A549 (cell line): ENCODE data around the gene BID. TPM values are rescaled to one million over a fixed set of nuclear protein-coding genes. Genes with fewer than 3 reads are reported as not detected.

ENCODE experiments used
- ATAC-seq, 2 experiments: fragments of 200-7000 bp in 1 of 2; fragments of >200 bp in 1 of 2; cut with Nextera tagmentation in 1 of 2; cut with Tn5 transposase in 1 of 2; 3 replicates each; pipeline versions ENCODE4 v1.8.0 to v1.9.1; 2018 to 2020; ENCODE audit warnings: mild to moderate bottlenecking in 1 of 2, moderate library complexity in 1 of 2
- CTCF ChIA-PET: fragments of 300-600 bp; sonication (Branson Sonifier 250); formaldehyde crosslinking; extraction: SDS; loops from one replicate; lab custom pipeline; 2021; ENCODE audit warnings: antibody characterized with exemption, inconsistent platforms; lab: Yijun Ruan, JAX
- POLR2A ChIA-PET: fragments of 350-600 bp; formaldehyde crosslinking; extraction: SDS; loops from one replicate; lab custom pipeline; 2021; ENCODE audit warnings: antibody characterized with exemption, inconsistent platforms; lab: Yijun Ruan, JAX
- DNase-seq, 2 experiments: peaks; one replicate each; pipeline versions ENCODE4 v3.0.0 to v3.0.0-alpha.2; 2011 to 2016; ENCODE audit warnings: low read depth in 1 of 2, low spot score in 1 of 2
- FAIRE-seq: peaks from 2 replicates; lab custom pipeline; 2011; peaks lifted over from hg19 to GRCh38; lab: Jason Lieb, UNC
- H3K27ac ChIP-seq, 2 experiments: fragments of >200 bp; sonication (Bioruptor Twin); formaldehyde crosslinking; 3 replicates each; pipeline ENCODE4 v1.5.1; 2016 to 2017
- H3K4me1 ChIP-seq: fragments of >200 bp; sonication (Bioruptor Twin); formaldehyde crosslinking; 3 replicates; pipeline ENCODE4 v1.6.1; 2016
- H3K4me2 ChIP-seq: fragments of >200 bp; sonication (Bioruptor Twin); formaldehyde crosslinking; 3 replicates; pipeline ENCODE4 v1.6.1; 2016
- H3K4me3 ChIP-seq: fragments of >200 bp; sonication (Bioruptor Twin); formaldehyde crosslinking; 3 replicates; pipeline ENCODE4 v1.5.1; 2016
- H3K9me3 ChIP-seq: fragments of >200 bp; sonication (Bioruptor Twin); formaldehyde crosslinking; 3 replicates; pipeline ENCODE4 v1.6.1; 2016
- BHLHE40 ChIP-seq: IDR thresholded peaks from 2 replicates; pipeline ENCODE4 v1.6.1; 2012; ENCODE audit warnings: low read depth, low read length, inconsistent platforms
- CBX2 ChIP-seq: fragments of 200-600 bp; sonication (generic); IDR thresholded peaks from 2 replicates; pipeline ENCODE4 v1.6.1; 2016; ENCODE audit warnings: low read depth, mild to moderate bottlenecking, borderline replicate concordance
- CEBPB ChIP-seq, 2 experiments: fragments of >200 bp in 1 of 2; sonication (Bioruptor Twin) in 1 of 2; formaldehyde crosslinking in 1 of 2; IDR thresholded peaks; 2 replicates each; pipeline ENCODE4 v1.6.1; 2012 to 2016
- E2F6 ChIP-seq: IDR thresholded peaks from 2 replicates; pipeline ENCODE4 v1.6.1; 2012; ENCODE audit warnings: low read depth, borderline replicate concordance
- EHF ChIP-seq: fragments of 250-450 bp; sonication (Bioruptor Pico); IDR thresholded peaks from 2 replicates; pipeline ENCODE4 v1.5.0; 2020; ENCODE audit warnings: mild to moderate bottlenecking
- EP300 ChIP-seq, 2 experiments: fragments of >200 bp; sonication (Bioruptor Twin); formaldehyde crosslinking; IDR thresholded peaks; 2 replicates in 1 of 2; 3 replicates in 1 of 2; pipeline ENCODE4 v1.6.1; 2016 to 2017
- ESRRA ChIP-seq: fragments of 150-350 bp; IDR thresholded peaks from 2 replicates; pipeline ENCODE4 v1.6.1; 2014; ENCODE audit warnings: mild to moderate bottlenecking, low read length, borderline replicate concordance
- FOSB ChIP-seq: fragments of 250-450 bp; sonication (Bioruptor Pico); IDR thresholded peaks from 2 replicates; pipeline ENCODE4 v1.5.0; 2020; ENCODE audit warnings: mild to moderate bottlenecking, moderate library complexity
- FOSL2 ChIP-seq, 2 experiments: fragments of 450-650 bp in 1 of 2; fragments of >200 bp in 1 of 2; sonication (Bioruptor Twin) in 1 of 2; formaldehyde crosslinking; IDR thresholded peaks; 2 replicates each; pipeline versions ENCODE4 v1.5.0 to v1.6.1; 2016 to 2020; ENCODE audit warnings: mild to moderate bottlenecking in 1 of 2, moderate library complexity in 1 of 2
- FOXS1 ChIP-seq: fragments of 250-450 bp; sonication (Bioruptor Pico); IDR thresholded peaks from 2 replicates; pipeline ENCODE4 v1.5.0; 2020; ENCODE audit warnings: mild to moderate bottlenecking, moderate library complexity
- GATA3 ChIP-seq: IDR thresholded peaks from 2 replicates; pipeline ENCODE4 v1.6.1; 2012; ENCODE audit warnings: borderline replicate concordance
- HEYL ChIP-seq: fragments of 250-450 bp; sonication (Bioruptor Pico); IDR thresholded peaks from 2 replicates; pipeline ENCODE4 v1.8.0; 2021; ENCODE audit warnings: mild to moderate bottlenecking, moderate library complexity
- HOXB5 ChIP-seq: fragments of 250-450 bp; sonication (Bioruptor Pico); IDR thresholded peaks from 2 replicates; pipeline ENCODE4 v1.5.0; 2020; ENCODE audit warnings: mild to moderate bottlenecking, moderate library complexity
- JUNB ChIP-seq: fragments of >200 bp; sonication (Bioruptor Twin); formaldehyde crosslinking; IDR thresholded peaks from 2 replicates; pipeline ENCODE4 v1.6.1; 2016
- MAFK ChIP-seq: fragments of 450-650 bp; IDR thresholded peaks from 2 replicates; pipeline ENCODE4 v1.6.1; 2014; ENCODE audit not compliant: partially characterized antibody
- MAZ ChIP-seq: fragments of 150-350 bp; IDR thresholded peaks from 2 replicates; pipeline ENCODE4 v1.6.1; 2014; ENCODE audit warnings: antibody characterized with exemption, low read depth, low read length, borderline replicate concordance
- NFE2L2 ChIP-seq: fragments of 150-350 bp; conservative IDR thresholded peaks from 2 replicates; pipeline ENCODE4 v1.6.1; 2014; ENCODE audit warnings: low read length
- NR3C1 ChIP-seq: fragments of >200 bp; sonication (Bioruptor Twin); formaldehyde crosslinking; IDR thresholded peaks from 3 replicates; pipeline ENCODE4 v1.6.1; 2017
- PHF8 ChIP-seq: fragments of 200-600 bp; sonication (generic); IDR thresholded peaks from 2 replicates; pipeline ENCODE4 v1.6.1; 2016; ENCODE audit warnings: low read depth, mild to moderate bottlenecking, antibody characterized with exemption, moderate library complexity, borderline replicate concordance
- RAD21 ChIP-seq, 2 experiments: fragments of >200 bp in 1 of 2; sonication (Bioruptor Twin) in 1 of 2; formaldehyde crosslinking in 1 of 2; IDR thresholded peaks in 1 of 2; conservative IDR thresholded peaks in 1 of 2; 2 replicates in 1 of 2; 3 replicates in 1 of 2; pipeline ENCODE4 v1.6.1; 2012 to 2018; ENCODE audit warnings: inconsistent platforms in 1 of 2
- RARB ChIP-seq: fragments of 250-450 bp; sonication (Bioruptor Pico); IDR thresholded peaks from 2 replicates; pipeline ENCODE4 v1.8.0; 2021; ENCODE audit warnings: mild to moderate bottlenecking, moderate library complexity
- RNF2 ChIP-seq: fragments of 200-600 bp; sonication (generic); IDR thresholded peaks from 2 replicates; pipeline ENCODE4 v1.6.1; 2016; ENCODE audit warnings: low read depth, mild to moderate bottlenecking, antibody characterized with exemption, moderate library complexity, borderline replicate concordance
- SMC3 ChIP-seq: fragments of >200 bp; sonication (Bioruptor Twin); formaldehyde crosslinking; IDR thresholded peaks from 3 replicates; pipeline ENCODE4 v1.6.1; 2018; ENCODE audit warnings: inconsistent platforms
- SREBF2 ChIP-seq: fragments of 450-650 bp; IDR thresholded peaks from 2 replicates; pipeline ENCODE4 v1.6.1; 2014; ENCODE audit warnings: mild to moderate bottlenecking, moderate library complexity
- TFCP2L1 ChIP-seq: fragments of 250-450 bp; sonication (Bioruptor Pico); IDR thresholded peaks from 2 replicates; pipeline ENCODE4 v1.5.0; 2021; ENCODE audit warnings: mild to moderate bottlenecking
- USF2 ChIP-seq: fragments of 450-650 bp; IDR thresholded peaks from 2 replicates; pipeline ENCODE4 v1.6.1; 2014; ENCODE audit warnings: antibody characterized with exemption
- ZNF302 ChIP-seq: fragments of 250-450 bp; sonication (Bioruptor Pico); IDR thresholded peaks from 2 replicates; pipeline ENCODE4 v1.9.0; 2021; ENCODE audit warnings: inconsistent platforms, mild to moderate bottlenecking, moderate library complexity
- WGBS: methylation state at CpG from one replicate; pipeline ENCODE4 v1.1.6; 2017; ENCODE audit errors: missing lambda C conversion rate; 5-methylcytosine and 5-hydroxymethylcytosine counted together
- polyA plus RNA-seq, 4 experiments: library from polyadenylated mRNA; depleted of rRNA in 3 of 4; stranded (reverse); fragments of >200 nt; fragmentation: RNase III in 1 of 4; extraction: RNeasy Plus Mini Kit Qiagen cat#74134 plus additional on column Dnase treatment in 1 of 4; gene quantifications; 2 replicates in 3 of 4; 3 replicates in 1 of 4; pipeline ENCODE4 v1.2.3, GENCODE V29; 2011 to 2017

BID gene
- polyA plus RNA-seq, 2 of the 4 experiments (the other 2 are of a cell fraction) = 50.8 to 56.6 TPM

- no peaks in the 10 kb centered on the region for H3K4me1 ChIP-seq
- H3K27ac ChIP-seq = no peak overlapping the region
- ChIA-PET CTCF (interaction anchor here (3.8 kb wide), 1 partner anchor 18 kb away, joined by 16 read pairs; no protein-coding TSS in a partner anchor), POLR2A (no interaction called here)
- no peak overlapping the region for H3K4me2 ChIP-seq
- no peak overlapping the region for H3K4me3 ChIP-seq
- ATAC-seq (no peak), DNase-seq (no peak), FAIRE-seq (no peak)
- TF ChIP-seq ZNF302 (CRISPR knock-in tag) (no peak), FOXS1 (CRISPR knock-in tag) (no peak)
- H3K9me3 ChIP-seq = no peaks in the 10 kb centered on the region
- 86% methylated on average over 10 of the region's 10 CpGs for WGBS
These were observed 28.1 kb upstream of the BID start for GRCh38 chr22:17802411-17802810.

GRCh38 chr22:17797721-17798559 is 23.7 kb upstream of the BID start:
- Histone ChIP-seq H3K4me2 (no peak overlapping the region), H3K4me3 (no peak overlapping the region), H3K9me3 (no peaks in the 10 kb centered on the region), H3K27ac (no peak overlapping the region), H3K4me1 (no peaks in the 10 kb centered on the region)
- TF ChIP-seq FOSB = no peak
- TF ChIP-seq CEBPB (IDR thresholded peaks at IDR 0.05) = no peak
- TF ChIP-seq E2F6 = no peak
- no peak for TF ChIP-seq USF2
- no peak for TF ChIP-seq RARB (CRISPR knock-in tag)
- TF ChIP-seq PHF8 = no peak
- TF ChIP-seq EHF (CRISPR knock-in tag) = no peak
- TF ChIP-seq NR3C1 = no peak
- TF ChIP-seq RNF2 = no peak
- TF ChIP-seq ESRRA = no peak
- TF ChIP-seq BHLHE40 = no peak
- DNase-seq = no peak
- no peak for FAIRE-seq
- ChIA-PET POLR2A (no interaction called here), CTCF (no interaction called here)
- 90% methylated on average over 19 of the region's 23 CpGs for WGBS
- no peak for ATAC-seq

GRCh38 chr22:17796695-17797094 is 22.4 kb upstream of the BID start:
- no peaks in the 10 kb centered on the region for H3K4me1 ChIP-seq
- no peak overlapping the region for H3K4me3 ChIP-seq
- no peak overlapping the region for H3K27ac ChIP-seq
- DNase-seq = no peak
- CTCF ChIA-PET = interaction anchor here (1.0 to 1.3 kb wide), 2 partner anchors 9 to 60 kb away, joined by 3 to 4 read pairs; no protein-coding TSS in a partner anchor
- H3K4me2 ChIP-seq = no peak overlapping the region
- POLR2A ChIA-PET = no interaction called here
- no peak for FAIRE-seq
- WGBS = 66% methylated on average over 4 of the region's 5 CpGs
- TF ChIP-seq RAD21 (conservative IDR thresholded peaks at IDR 0.05 in 1 of 2, IDR thresholded peaks at IDR 0.05 in 1 of 2) = no peak
- TF ChIP-seq MAFK = no peak
- TF ChIP-seq JUNB = no peak
- TF ChIP-seq FOSL2 (IDR thresholded peaks at IDR 0.05) = no peak
- no peak for TF ChIP-seq FOSL2 (CRISPR knock-in tag; IDR thresholded peaks at IDR 0.05)
- no peak for TF ChIP-seq GATA3
- TF ChIP-seq TFCP2L1 (CRISPR knock-in tag) = no peak
- no peak for TF ChIP-seq HEYL
- TF ChIP-seq NFE2L2 = no peak
- no peak for TF ChIP-seq SREBF2
- no peak for TF ChIP-seq EP300 (IDR thresholded peaks at IDR 0.05)
- TF ChIP-seq HOXB5 (CRISPR knock-in tag) = no peak
- TF ChIP-seq CBX2 = no peak
- no peak for TF ChIP-seq MAZ
- TF ChIP-seq SMC3 = no peak
- TF ChIP-seq USF2 = no peak
- no peak for ATAC-seq
- H3K9me3 ChIP-seq = no peaks in the 10 kb centered on the region
